ENCODE measurements around the gene SS18L1. TPM values are rescaled to one million over a fixed set of nuclear protein-coding genes. Genes with fewer than 3 reads are reported as not detected.

The SS18L1 gene
- polyA plus RNA-seq, 1 of the 3 experiments (the other 2 are of a cell fraction) = 10.7 TPM

DNA sequence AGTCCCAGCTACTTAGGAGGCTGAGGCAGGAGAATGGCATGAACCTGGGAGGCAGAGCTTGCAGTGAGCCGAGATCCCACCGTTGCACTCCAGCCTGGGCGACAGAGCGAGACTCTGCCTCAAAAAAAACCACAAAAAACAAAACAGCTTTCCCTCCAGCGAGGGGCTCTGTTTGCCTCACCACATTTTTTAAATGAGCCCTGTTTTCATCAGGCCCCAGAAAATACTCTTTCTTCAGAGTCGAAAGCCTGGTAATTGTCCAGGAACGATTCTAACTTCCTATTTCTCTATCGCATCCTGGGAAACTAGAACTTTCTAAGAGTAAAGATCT is 51.5 kb downstream of the SS18L1 start:
- DNase-seq = no peak
- CTCF ChIA-PET = interaction anchor here (0.7 to 1.3 kb wide), 3 partner anchors 17 to 184 kb away, joined by 3 to 4 read pairs (median 3); no protein-coding TSS in a partner anchor
- no peaks in the 10 kb centered on the region for H3K27me3 ChIP-seq (ENCODE audit: insufficient read depth)
- H2AFZ ChIP-seq (ENCODE audit: low read depth) = no peak overlapping the region
- peaks cover 23% of the 10 kb centered on the region; the same call in 1 of the 2 replicates for H3K79me2 ChIP-seq (ENCODE audit: insufficient read depth)
- H3K9me3 ChIP-seq = no peaks in the 10 kb centered on the region
- TF ChIP-seq IRF3 (IDR thresholded peaks at IDR 0.05; ENCODE audit: low read depth, low read length) (no peak), MXI1 (IDR thresholded peaks at IDR 0.05; ENCODE audit: low read depth, low read length) (no peak), RXRA (IDR thresholded peaks at IDR 0.05; ENCODE audit: borderline replicate concordance, low read depth) (no peak), ELF1 (IDR thresholded peaks at IDR 0.05) (no peak)
- POLR2A ChIA-PET = no interaction called here
- no peak overlapping the region for H3K9ac ChIP-seq
- no peak overlapping the region for H3K27ac ChIP-seq (ENCODE audit: low read depth in 2 of 2, low read length in 1 of 2)
- no peaks in the 10 kb centered on the region for H3K9me2 ChIP-seq
- H4K20me1 ChIP-seq (ENCODE audit: insufficient read depth) = 0 out of 2 replicates have a peak, but pooled peaks cover 4% of the 10 kb centered on the region
- peaks cover 24 to 52% of the 10 kb centered on the region in 2 experiments for H3K36me3 ChIP-seq (replicated peaks in 1 of 2; ENCODE audit: control insufficient read depth in 1 of 2, insufficient read depth in 2 of 2, low read length in 1 of 2)
- WGBS (ENCODE audit: low lambda C conversion rate) = 89% methylated on average over 8 of the region's 8 CpGs
- no peak overlapping the region for H3K4me2 ChIP-seq
- no peaks in the 10 kb centered on the region for H3K4me1 ChIP-seq (ENCODE audit: control insufficient read depth in 1 of 2, insufficient read depth in 2 of 2, low read depth in 1 of 2, low read length in 1 of 2)
- H3F3A ChIP-seq (replicated peaks; ENCODE audit: insufficient read depth) = no peaks in the 10 kb centered on the region
- H3K4me3 ChIP-seq (ENCODE audit: low read depth in 2 of 2, low read length in 1 of 2) = no peak overlapping the region

DNA sequence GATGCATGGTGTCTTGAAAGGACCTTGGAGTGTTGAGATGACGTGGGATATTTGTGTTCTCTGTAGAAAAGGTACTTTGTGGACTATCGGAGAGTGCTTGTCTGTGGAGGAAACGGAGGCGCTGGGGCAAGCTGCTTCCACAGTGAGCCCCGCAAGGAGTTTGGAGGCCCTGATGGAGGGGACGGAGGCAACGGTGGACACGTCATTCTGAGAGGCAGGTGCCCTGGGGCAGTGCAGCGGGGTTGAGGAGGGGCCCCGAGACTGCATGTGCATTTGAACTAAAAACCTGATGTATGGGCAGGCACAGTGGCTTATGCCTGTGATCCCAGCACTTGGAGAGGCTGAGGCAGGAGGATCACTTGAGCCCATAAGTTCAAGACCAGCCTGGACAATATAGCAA is 52.2 kb downstream of the SS18L1 start:
- Histone ChIP-seq H3K9me3 (no peaks in the 10 kb centered on the region), H3K36me3 (replicated peaks in 1 of 2; ENCODE audit: control insufficient read depth in 1 of 2, insufficient read depth in 2 of 2, low read length in 1 of 2) (peaks cover 22 to 53% of the 10 kb centered on the region in 2 experiments), H3K9me2 (no peaks in the 10 kb centered on the region), H2AFZ (ENCODE audit: low read depth) (no peak overlapping the region), H4K20me1 (ENCODE audit: insufficient read depth) (0 out of 2 replicates have a peak, but pooled peaks cover 4% of the 10 kb centered on the region), H3K4me3 (ENCODE audit: low read depth in 2 of 2, low read length in 1 of 2) (no peak overlapping the region), H3K9ac (no peak overlapping the region), H3K4me1 (ENCODE audit: control insufficient read depth in 1 of 2, insufficient read depth in 2 of 2, low read depth in 1 of 2, low read length in 1 of 2) (no peaks in the 10 kb centered on the region), H3K27me3 (ENCODE audit: insufficient read depth) (no peaks in the 10 kb centered on the region), H3K27ac (ENCODE audit: low read depth in 2 of 2, low read length in 1 of 2) (no peak overlapping the region), H3K4me2 (no peak overlapping the region), H3F3A (replicated peaks; ENCODE audit: insufficient read depth) (no peaks in the 10 kb centered on the region), H3K79me2 (ENCODE audit: insufficient read depth) (peaks cover 17% of the 10 kb centered on the region; the same call in 1 of the 2 replicates)
- POLR2A ChIA-PET = no interaction called here
- 95% methylated on average over 10 of the region's 10 CpGs for WGBS (ENCODE audit: low lambda C conversion rate)
- no peak for DNase-seq
- CTCF ChIA-PET = interaction anchor here (1.3 kb wide), 2 partner anchors 16 to 185 kb away, joined by 3 to 4 read pairs; no protein-coding TSS in a partner anchor
- TF ChIP-seq RCOR1 (IDR thresholded peaks at IDR 0.05; ENCODE audit: low read length) = no peak
- no peak for TF ChIP-seq SIN3A (IDR thresholded peaks at IDR 0.05; ENCODE audit: borderline replicate concordance, low read depth, low read length)
- no peak for TF ChIP-seq GABPA (IDR thresholded peaks at IDR 0.05; ENCODE audit: low read depth)
- no peak for TF ChIP-seq MEF2A (IDR thresholded peaks at IDR 0.05; ENCODE audit: borderline replicate concordance, low read depth)
- TF ChIP-seq TAF1 (IDR thresholded peaks at IDR 0.05; ENCODE audit: borderline replicate concordance, low read depth, low read length) = no peak
- TF ChIP-seq USF1 (IDR thresholded peaks at IDR 0.05; ENCODE audit: borderline replicate concordance, low read depth) = no peak
- TF ChIP-seq RFX5 (IDR thresholded peaks at IDR 0.05; ENCODE audit: low read length) = no peak
- TF ChIP-seq CHD2 (IDR thresholded peaks at IDR 0.05; ENCODE audit: low read length, partially characterized antibody) = no peak
- TF ChIP-seq PBX3 (IDR thresholded peaks at IDR 0.05) = no peak
- TF ChIP-seq, protein P1, sequence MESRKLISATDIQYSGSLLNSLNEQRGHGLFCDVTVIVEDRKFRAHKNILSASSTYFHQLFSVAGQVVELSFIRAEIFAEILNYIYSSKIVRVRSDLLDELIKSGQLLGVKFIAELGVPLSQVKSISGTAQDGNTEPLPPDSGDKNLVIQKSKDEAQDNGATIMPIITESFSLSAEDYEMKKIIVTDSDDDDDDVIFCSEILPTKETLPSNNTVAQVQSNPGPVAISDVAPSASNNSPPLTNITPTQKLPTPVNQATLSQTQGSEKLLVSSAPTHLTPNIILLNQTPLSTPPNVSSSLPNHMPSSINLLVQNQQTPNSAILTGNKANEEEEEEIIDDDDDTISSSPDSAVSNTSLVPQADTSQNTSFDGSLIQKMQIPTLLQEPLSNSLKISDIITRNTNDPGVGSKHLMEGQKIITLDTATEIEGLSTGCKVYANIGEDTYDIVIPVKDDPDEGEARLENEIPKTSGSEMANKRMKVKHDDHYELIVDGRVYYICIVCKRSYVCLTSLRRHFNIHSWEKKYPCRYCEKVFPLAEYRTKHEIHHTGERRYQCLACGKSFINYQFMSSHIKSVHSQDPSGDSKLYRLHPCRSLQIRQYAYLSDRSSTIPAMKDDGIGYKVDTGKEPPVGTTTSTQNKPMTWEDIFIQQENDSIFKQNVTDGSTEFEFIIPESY (IDR thresholded peaks at IDR 0.05; ENCODE audit: borderline replicate concordance, low read depth) = no peak
- TF ChIP-seq, protein P2, sequence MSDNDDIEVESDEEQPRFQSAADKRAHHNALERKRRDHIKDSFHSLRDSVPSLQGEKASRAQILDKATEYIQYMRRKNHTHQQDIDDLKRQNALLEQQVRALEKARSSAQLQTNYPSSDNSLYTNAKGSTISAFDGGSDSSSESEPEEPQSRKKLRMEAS (IDR thresholded peaks at IDR 0.05; ENCODE audit: low read depth) = no peak
- TF ChIP-seq EP300 (IDR thresholded peaks at IDR 0.05; ENCODE audit: borderline replicate concordance in 1 of 2, low read depth in 1 of 2, low read length in 1 of 2) = no peak
- no peak for TF ChIP-seq RAD21 (IDR thresholded peaks at IDR 0.05; ENCODE audit: low read length)
- no peak for TF ChIP-seq JUND (IDR thresholded peaks at IDR 0.05)
- TF ChIP-seq ELF1 (IDR thresholded peaks at IDR 0.05) = no peak

All from SK-N-SH (cell line).